Measurements from ENCODE around the gene MMGT1.

Gene MMGT1

DNA sequence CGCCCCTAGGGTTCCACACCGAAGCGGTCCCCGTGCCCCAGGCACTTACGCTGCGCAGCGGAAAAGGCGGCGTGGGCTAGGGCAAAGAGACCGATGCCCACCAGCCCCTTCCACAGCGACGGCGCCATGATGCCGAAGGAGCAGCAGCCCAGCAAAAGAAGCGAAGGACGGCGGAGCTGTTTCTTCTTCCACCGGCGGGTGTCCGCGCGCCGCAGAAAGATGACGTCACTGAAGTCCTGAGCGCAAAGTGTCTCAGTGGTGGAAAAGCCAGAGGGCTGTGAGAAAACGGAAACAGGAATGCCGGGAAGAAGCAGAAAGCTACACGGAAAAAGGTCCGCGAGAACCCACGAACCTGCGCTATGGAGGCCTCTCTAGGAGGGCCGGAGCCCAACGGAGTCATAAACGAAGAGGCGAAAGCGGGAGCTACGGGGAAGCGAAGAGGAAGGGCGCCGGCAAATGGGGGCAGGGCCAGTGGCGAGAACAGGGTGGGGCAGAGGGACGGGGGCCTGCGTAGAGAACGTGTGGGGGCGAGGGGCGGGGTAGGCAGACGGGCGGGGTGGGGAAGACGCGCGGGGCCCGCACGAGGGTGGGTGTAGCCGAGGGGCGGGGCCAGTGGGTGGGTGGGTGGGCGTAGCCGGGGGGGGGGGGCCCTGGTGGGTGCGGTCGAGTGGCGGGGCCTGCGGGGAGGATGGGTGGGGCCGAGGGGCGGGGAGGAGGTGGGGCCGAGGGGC, at the start of gene MMGT1:
MMGT1 (minus strand) TSS at position 441 of the 731 bp plus-strand sequence; CDS start at position 128, 313 bp downstream.
- peak; percentile 65 to 68 for DNase-seq (ENCODE audit: low read depth in 2 of 2)

DNA sequence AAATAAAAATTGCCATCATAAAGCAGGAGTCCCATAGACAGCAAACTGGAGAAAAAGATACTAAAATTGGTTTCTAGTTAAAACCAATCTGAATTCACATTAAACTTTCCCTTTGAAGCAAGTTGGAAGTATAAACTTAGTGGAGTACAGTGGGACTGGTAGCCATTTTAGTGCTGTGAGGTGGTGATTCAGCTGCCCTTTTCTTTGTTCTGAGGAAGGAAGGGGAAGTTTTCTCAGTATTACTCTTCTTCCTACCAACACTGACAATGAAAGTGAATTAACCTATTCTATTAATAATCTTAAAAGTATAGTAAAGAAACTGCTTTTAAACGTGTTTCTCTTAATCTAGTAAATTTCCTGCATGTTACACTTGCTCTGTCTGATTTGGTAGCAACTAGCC, 48.1 kb upstream of the MMGT1 start:
- no peak for DNase-seq (ENCODE audit: low read depth in 2 of 2)

DNA sequence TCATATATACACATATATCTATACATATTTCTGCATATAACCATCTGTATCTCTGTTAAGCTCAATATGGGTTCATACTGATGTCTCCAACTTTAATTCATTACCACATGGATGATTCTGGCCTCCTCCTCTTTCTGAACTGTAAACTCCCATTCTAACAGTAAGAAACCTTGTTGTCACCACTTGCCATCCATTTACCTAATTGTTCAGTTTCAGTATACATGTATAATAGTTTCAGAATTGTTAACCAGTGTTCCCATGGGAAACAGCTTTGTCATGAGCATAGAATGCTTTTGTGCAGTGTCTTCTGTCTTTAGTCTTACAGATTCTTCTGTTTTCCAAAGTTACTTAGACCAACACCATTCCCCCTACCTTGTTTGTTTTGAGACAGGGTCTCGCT, 47.4 kb upstream of the MMGT1 start:
- no peak for DNase-seq (ENCODE audit: low read depth in 2 of 2)

GRCh38 chrX:136019226-136019625, 45.4 kb upstream of the MMGT1 start:
- DNase-seq (ENCODE audit: low read depth in 2 of 2): no peak

DNA sequence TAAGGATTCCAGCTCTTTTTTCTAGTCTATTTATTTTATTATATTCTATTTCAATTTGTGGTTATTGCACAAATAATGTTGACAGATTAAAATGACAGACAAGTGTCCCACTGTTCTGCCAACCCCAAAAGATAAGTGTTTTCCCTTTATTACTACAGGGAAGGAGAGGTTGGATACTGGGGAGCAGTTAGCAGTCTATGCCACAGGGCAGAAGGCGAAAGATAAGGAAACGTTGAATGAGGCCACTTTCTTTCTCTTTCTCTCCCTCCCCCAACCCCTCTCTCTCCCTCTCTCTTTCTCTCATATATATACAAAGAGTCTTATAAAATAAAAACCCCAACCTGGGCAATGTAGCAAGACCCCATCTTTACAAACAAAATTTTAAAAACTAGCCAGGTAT, 43.1 kb upstream of the MMGT1 start:
- DNase-seq (ENCODE audit: low read depth in 2 of 2): no peak

DNA sequence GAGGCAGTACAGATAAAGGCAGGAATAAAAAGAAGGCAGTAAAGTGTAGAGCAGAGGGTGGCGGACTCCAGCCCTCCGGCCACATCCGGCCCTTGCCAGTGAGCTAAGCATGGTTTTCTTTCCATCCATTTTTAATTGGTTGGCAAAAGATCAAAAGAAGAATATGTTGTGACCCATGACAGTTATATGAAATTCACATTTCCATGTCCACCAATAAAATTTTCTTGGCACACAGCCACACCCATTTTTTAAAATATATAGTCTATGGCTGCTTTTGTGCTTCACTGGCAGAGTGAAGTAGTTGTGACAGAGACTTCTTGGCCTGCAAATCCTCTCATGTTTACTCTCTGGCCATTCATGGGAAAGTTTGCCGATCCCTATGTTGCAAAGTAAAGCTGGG, 41.2 kb upstream of the MMGT1 start:
- no peak for DNase-seq (ENCODE audit: low read depth in 2 of 2)

DNA sequence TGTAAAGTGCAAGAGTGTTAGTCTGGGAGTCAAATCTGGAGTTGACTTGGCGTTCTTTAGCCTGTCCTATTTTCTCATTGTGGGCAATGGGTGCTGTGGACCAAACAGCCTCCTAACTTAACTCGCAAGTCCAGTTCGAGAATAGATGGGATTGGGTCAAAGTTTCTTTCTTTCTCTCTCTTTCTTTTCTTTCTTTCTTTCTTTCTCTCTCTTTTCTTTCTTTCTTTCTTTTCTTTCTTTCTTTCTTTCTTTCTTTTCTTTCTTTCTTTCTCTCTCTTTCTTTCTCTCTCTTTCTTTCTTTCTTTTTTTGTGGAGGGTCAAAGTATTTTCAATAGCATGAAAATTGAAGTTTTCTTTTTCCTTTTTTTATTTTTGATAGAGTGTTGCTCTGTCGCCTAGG, 14.5 kb upstream of the MMGT1 start:
- no peak for DNase-seq (ENCODE audit: low read depth in 2 of 2)

GRCh38 chrX:135985973-135986310, 12.2 kb upstream of the MMGT1 start:
- no peak for DNase-seq (ENCODE audit: low read depth in 2 of 2)

DNA sequence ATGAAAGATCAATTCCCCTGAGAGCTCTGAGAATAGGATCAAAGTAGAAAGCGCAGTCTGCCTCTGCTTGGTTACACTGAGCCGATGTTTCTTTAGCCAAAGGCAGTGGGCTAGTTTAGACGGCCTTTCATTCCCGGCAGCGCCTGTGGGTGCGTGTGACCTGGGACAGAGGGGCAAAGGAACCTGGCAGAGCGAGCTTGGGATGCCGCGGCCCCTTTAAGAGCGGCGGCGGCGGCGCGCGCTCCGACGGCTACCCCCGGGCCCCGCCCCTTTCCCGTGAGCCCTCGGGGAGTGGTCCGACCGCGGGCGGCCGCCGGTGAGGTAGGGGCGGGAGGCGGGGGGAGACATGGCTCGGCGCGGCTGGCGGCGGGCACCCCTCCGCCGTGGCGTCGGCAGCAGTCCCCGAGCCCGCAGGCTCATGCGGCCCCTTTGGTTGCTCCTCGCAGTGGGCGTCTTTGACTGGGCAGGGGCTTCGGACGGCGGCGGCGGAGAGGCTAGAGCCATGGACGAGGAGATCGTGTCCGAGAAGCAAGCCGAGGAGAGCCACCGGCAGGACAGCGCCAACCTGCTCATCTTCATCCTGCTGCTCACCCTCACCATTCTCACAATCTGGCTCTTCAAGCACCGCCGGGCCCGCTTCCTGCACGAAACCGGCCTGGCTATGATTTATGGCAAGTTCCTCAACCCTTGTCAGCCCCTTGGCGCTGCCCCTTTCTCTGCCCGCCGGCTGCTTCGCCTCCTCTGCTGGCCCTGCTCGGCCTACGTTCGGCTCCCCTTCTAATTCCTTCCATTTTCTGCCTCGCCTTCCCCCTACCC, 11.6 kb upstream of the MMGT1 start, which contains the start of gene SLC9A6:
SLC9A6 (plus strand) TSS at position 279 of the 816 bp plus-strand sequence; CDS start at position 503, 224 bp downstream.
- peak; percentile 49 to 54 for DNase-seq (ENCODE audit: low read depth in 2 of 2)

GRCh38 chrX:135984791-135985156, 11.0 kb upstream of the MMGT1 start:
- DNase-seq (ENCODE audit: low read depth in 2 of 2): no peak

- DNase-seq (ENCODE audit: low read depth in 2 of 2): no peak
Measured at GRCh38 chrX:135984256-135984655, 10.5 kb upstream of the MMGT1 start.

- DNase-seq (ENCODE audit: low read depth in 2 of 2): no peak
Measured at GRCh38 chrX:135982860-135983259, 9.1 kb upstream of the MMGT1 start.

GRCh38 chrX:135981668-135982067, 7.9 kb upstream of the MMGT1 start:
- DNase-seq (ENCODE audit: low read depth in 2 of 2): no peak

DNA sequence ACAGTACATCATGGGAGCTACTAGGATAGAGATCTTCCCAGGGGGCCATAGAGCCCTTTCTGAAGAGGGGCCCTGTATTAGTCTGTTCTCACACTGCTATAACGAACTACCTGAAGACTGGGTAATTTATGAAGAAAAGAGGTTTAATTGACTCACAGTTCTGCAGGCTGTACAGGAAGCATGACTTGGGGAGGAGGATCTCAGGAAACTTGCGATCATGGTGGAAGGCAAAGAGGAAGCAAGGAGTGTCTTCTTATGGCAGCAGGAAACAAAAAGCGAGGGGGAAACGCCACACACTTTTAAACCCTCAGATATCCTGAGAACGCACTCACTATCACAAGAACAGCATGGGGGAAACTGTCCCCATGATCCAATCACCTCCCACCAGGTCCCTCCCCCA, 7.2 kb upstream of the MMGT1 start:
- DNase-seq (ENCODE audit: low read depth in 2 of 2): no peak

- DNase-seq (ENCODE audit: low read depth in 2 of 2): no peak
Measured at GRCh38 chrX:135977611-135978010, 3.8 kb upstream of the MMGT1 start.

DNA sequence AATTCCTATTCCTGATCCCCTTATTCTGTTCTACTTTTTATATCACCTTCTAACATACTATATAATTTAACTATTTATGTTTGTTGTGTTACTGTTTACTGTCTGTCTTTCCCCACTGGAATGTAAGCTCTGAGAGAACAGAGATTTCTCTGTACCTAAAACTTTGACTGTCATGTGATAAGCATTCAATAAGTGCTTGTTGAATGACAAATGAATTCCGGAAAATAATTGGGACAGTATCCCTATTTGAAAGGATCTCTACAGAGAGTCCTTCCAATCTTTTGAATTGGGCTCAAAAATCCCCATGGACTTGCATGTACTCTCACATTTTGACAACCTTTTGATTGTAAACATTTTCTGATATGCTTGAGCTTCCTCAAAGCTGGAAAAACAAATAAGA, 1.6 kb upstream of the MMGT1 start:
- no peak for DNase-seq (ENCODE audit: low read depth in 2 of 2)

- peak; percentile 33 to 46 for DNase-seq (ENCODE audit: low read depth in 2 of 2)
Measured at GRCh38 chrX:135974279-135974856, 580 bp upstream of the MMGT1 start.

DNA sequence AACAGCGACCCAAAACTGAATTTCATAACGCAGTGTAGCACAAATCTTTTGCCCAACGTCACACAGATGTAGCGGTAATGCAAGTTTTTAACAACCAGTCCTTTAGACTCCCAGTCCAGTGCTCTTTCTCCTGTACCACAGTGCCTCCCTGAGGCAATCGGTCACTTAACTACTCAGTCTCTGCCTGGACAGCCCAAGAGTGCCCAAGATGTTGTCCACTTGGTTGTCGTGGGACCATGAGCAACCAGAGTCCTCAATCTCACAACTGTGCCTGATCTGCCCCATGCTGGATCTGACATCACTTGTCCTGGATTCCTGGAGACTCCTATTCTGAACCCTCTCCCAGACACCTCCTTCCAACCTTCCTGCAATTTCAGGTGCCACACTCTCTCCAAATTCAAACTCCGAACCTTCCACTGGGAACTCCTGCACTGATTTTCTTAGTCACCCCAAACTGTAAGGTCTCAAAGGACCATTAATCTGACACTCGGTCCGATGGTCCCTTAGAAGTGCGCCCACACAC, 702 bp downstream of the MMGT1 start:
- DNase-seq (ENCODE audit: low read depth in 2 of 2): no peak

DNA sequence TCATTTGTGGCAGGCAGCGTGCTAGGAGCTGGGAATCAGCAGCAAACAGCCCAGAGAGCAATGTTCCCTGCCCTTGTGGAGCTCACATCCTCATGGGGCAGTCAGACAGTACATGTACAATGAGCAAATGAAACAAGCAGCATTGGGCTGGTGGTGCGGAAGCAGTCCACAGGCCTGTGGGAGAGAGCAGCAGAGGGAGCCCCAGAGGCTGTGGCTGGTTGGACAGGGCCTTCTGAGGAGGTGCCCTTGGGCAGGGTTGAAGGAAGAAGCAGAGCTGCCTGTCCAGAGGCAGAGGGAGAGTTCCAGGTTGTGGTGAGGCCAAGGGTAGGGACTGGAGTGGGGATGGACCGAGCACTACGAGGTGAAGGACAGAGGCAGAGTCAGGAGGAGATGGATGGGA, 22.5 kb downstream of the MMGT1 start:
- DNase-seq (ENCODE audit: low read depth in 2 of 2): no peak

- no peak for DNase-seq (ENCODE audit: low read depth in 2 of 2)
Measured at GRCh38 chrX:135944486-135944885, 29.3 kb downstream of the MMGT1 start.

- DNase-seq (ENCODE audit: low read depth in 2 of 2): peak; percentile 3 to 19
Measured at GRCh38 chrX:135931644-135932487, 41.9 kb downstream of the MMGT1 start.

GRCh38 chrX:135927897-135928296, 45.9 kb downstream of the MMGT1 start:
- DNase-seq (ENCODE audit: low read depth in 2 of 2): no peak
